Esophagus squamous epithelium (tissue), 5 donors: Measurements from ENCODE around the gene CSAD. TPM values are rescaled to one million over a fixed set of nuclear protein-coding genes. Genes with fewer than 3 reads are reported as not detected.

Source experiments
- DNase-seq: peaks from one replicate; lab custom pipeline; 2025; lab: John Stamatoyannopoulos, UW
- H3K27ac ChIP-seq, 4 donors: fragments of 200-600 bp; sonication (generic); one replicate each; pipeline ENCODE4 v1.5.1; 2016 to 2019; ENCODE audit warnings: mild to moderate bottlenecking in 1 of 4
- H3K27me3 ChIP-seq, 4 donors: fragments of 200-600 bp; sonication (generic); 1 replicate in 3 of 4; 2 replicates in 1 of 4; pipeline versions ENCODE4 v1.5.1 to v1.6.0; 2017 to 2021; ENCODE audit warnings: antibody characterized with exemption in 1 of 4
- H3K36me3 ChIP-seq, 3 donors: fragments of 200-600 bp; sonication (generic); one replicate each; pipeline ENCODE4 v1.5.1; 2016 to 2019
- H3K4me1 ChIP-seq, 3 donors: fragments of 200-600 bp; sonication (generic); one replicate each; pipeline ENCODE4 v1.5.1; 2017 to 2019
- H3K4me3 ChIP-seq, 4 donors: fragments of 200-600 bp; sonication (generic); 1 replicate in 3 of 4; 2 replicates in 1 of 4; pipeline ENCODE4 v1.5.1; 2016 to 2019; ENCODE audit warnings: mild to moderate bottlenecking in 2 of 4, moderate library complexity in 1 of 4
- H3K9me3 ChIP-seq, 3 donors: fragments of 200-600 bp; sonication (generic); one replicate each; pipeline ENCODE4 v1.5.1; 2016 to 2019
- CTCF ChIP-seq, 6 experiments: fragments of 450-650 bp in 4 of 6; fragments of 200-600 bp in 2 of 6; sonication (generic) in 2 of 6; IDR thresholded peaks; one replicate each; pipeline ENCODE4 v1.5.1; 2016 to 2019; ENCODE audit warnings: antibody characterized with exemption in 6 of 6, mild to moderate bottlenecking in 4 of 6, moderate library complexity in 4 of 6
- POLR2A ChIP-seq, 4 donors: fragments of 450-650 bp; IDR thresholded peaks; one replicate each; pipeline ENCODE4 v1.6.1; 2017; ENCODE audit warnings: antibody characterized with exemption in 4 of 4, mild to moderate bottlenecking in 4 of 4, moderate library complexity in 3 of 4
- WGBS, 2 donors: methylation state at CpG; one replicate each; pipeline ENCODE4 v1.1.5; 2018; 5-methylcytosine and 5-hydroxymethylcytosine counted together
- intact Hi-C: fragments of 100-400 bp; cut with DNase I; formaldehyde crosslinking; loops from one replicate; pipeline ENCODE4 v1.15.0; 2022
- total RNA-seq, 4 donors: library from RNA; depleted of rRNA; stranded (reverse); fragments of >200 nt; gene quantifications; one replicate each; pipeline ENCODE4 v1.1.0, GENCODE V29; 2016
- donor health status: DM: yes; HTN: yes; CAD: no.

The CSAD gene
- total RNA-seq, 4 donors from 2014 or later = 11.4 to 30.5 (median 15.7) TPM

GRCh38 chr12:53147181-53147580 is 33.5 kb downstream of the CSAD start:
- WGBS, 2 donors = 86% methylated on average over 5 of the region's 5 CpGs
- intact Hi-C loops = no loop called here

GRCh38 chr12:53145383-53146260 is 35.1 kb downstream of the CSAD start:
- H3K4me1 ChIP-seq = no peaks in the 10 kb centered on the region
- DNase-seq = no peak
- no peaks in the 10 kb centered on the region for H3K27me3 ChIP-seq
- H3K36me3 ChIP-seq = no peaks in the 10 kb centered on the region
- WGBS, 2 donors = 82 to 86% methylated on average over 2 to 3 of the region's 5 CpGs
- intact Hi-C loops = no loop called here
- H3K9me3 ChIP-seq = no peaks in the 10 kb centered on the region
- TF ChIP-seq CTCF (IDR thresholded peaks at IDR 0.05) = no peak
- TF ChIP-seq POLR2A (IDR thresholded peaks at IDR 0.05) = no peak
- no peak overlapping the region for H3K27ac ChIP-seq
- no peak overlapping the region for H3K4me3 ChIP-seq

More at GRCh38 chr12:53147181-53147580, 33.5 kb downstream of the CSAD start:
- H3K9me3 ChIP-seq = no peaks in the 10 kb centered on the region
- no peak for TF ChIP-seq POLR2A (IDR thresholded peaks at IDR 0.05)
- H3K27me3 ChIP-seq = no peaks in the 10 kb centered on the region
- DNase-seq = no peak
- H3K27ac ChIP-seq = no peak overlapping the region
- H3K4me3 ChIP-seq = no peak overlapping the region
- H3K36me3 ChIP-seq = no peaks in the 10 kb centered on the region
- H3K4me1 ChIP-seq = no peaks in the 10 kb centered on the region

GRCh38 chr12:53143355-53143754 is 37.4 kb downstream of the CSAD start:
- Histone ChIP-seq H3K27me3 (no peaks in the 10 kb centered on the region), H3K4me1 (no peaks in the 10 kb centered on the region), H3K36me3 (no peaks in the 10 kb centered on the region), H3K9me3 (no peaks in the 10 kb centered on the region), H3K27ac (no peak overlapping the region), H3K4me3 (no peak overlapping the region)
- no peak for DNase-seq
- intact Hi-C loops = no loop called here
- 81 to 82% methylated on average over 4 of the region's 4 CpGs for WGBS, 2 donors
- TF ChIP-seq POLR2A (IDR thresholded peaks at IDR 0.05) = no peak
- no peak for TF ChIP-seq CTCF (IDR thresholded peaks at IDR 0.05)

- intact Hi-C loops = no loop called here
- Histone ChIP-seq H3K9me3 (peaks cover 0 to 6% (median 0%) of the 10 kb centered on the region in 3 donors), H3K27me3 (no peaks in the 10 kb centered on the region), H3K27ac (no peak overlapping the region), H3K36me3 (no peaks in the 10 kb centered on the region), H3K4me1 (no peaks in the 10 kb centered on the region), H3K4me3 (no peak overlapping the region)
- WGBS, 2 donors = 81 to 85% methylated on average over 3 of the region's 3 CpGs
- TF ChIP-seq CTCF (IDR thresholded peaks at IDR 0.05) = no peak
- TF ChIP-seq POLR2A (IDR thresholded peaks at IDR 0.05) = no peak
- DNase-seq = no peak
These were observed 47.0 kb downstream of the CSAD start for GRCh38 chr12:53133722-53134121.

GRCh38 chr12:53131844-53132243 is 48.9 kb downstream of the CSAD start:
- intact Hi-C loops = no loop called here
- TF ChIP-seq CTCF (IDR thresholded peaks at IDR 0.05) = no peak
- TF ChIP-seq POLR2A (IDR thresholded peaks at IDR 0.05) = no peak
- Histone ChIP-seq H3K36me3 (no peaks in the 10 kb centered on the region), H3K4me3 (no peak overlapping the region), H3K4me1 (no peaks in the 10 kb centered on the region), H3K27ac (no peak overlapping the region), H3K27me3 (no peaks in the 10 kb centered on the region), H3K9me3 (peaks cover 0 to 1% (median 0%) of the 10 kb centered on the region in 3 donors)
- DNase-seq = no peak
- WGBS, 2 donors = 76 to 78% methylated on average over 2 of the region's 2 CpGs
